ENCODE results near the gene SLAMF9. TPM values are rescaled to one million over a fixed set of nuclear protein-coding genes. Genes with fewer than 3 reads are reported as not detected.

SLAMF9 gene
- total and polyA plus RNA-seq, 4 donors = 0.25 to 0.68 (median 0.64) TPM; not detected in 1

DNA sequence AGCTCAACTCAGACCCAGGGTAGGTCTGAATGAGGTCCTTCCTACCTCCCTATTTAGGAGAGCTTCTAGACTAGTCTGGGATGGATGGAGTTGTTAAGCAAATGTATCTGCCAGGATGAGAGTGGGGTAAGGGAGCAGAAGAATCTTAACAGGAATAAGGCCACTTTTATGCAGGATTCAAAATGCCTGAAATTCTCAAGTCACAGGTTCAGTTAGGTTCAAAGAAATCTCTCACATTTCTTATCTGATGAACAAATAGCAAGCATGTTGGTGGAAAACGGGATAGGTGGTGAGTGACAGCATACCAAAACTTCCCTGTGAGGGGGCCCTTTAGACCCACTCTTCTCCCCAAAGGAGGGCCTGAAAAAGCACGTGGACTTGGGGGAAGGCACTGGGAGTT is 3.0 kb downstream of the SLAMF9 start:
- H3K27me3 ChIP-seq (ENCODE audit: control insufficient read depth in 4 of 4, insufficient read depth in 4 of 4, low read length in 3 of 4) = no peaks in the 10 kb centered on the region
- WGBS = 80% methylated on average over 2 of the region's 2 CpGs
- no peak overlapping the region for H3K9ac ChIP-seq (ENCODE audit: low read depth in 1 of 2, low read length in 2 of 2)
- no peaks in the 10 kb centered on the region for H3K9me3 ChIP-seq (ENCODE audit: control insufficient read depth in 4 of 4, low read length in 3 of 4)
- TF ChIP-seq EGR1 (IDR thresholded peaks at IDR 0.05; ENCODE audit: low read depth in 2 of 2) (no peak), TAF1 (conservative IDR thresholded peaks at IDR 0.05) (no peak), RXRA (IDR thresholded peaks at IDR 0.05) (no peak), JUND (IDR thresholded peaks at IDR 0.05) (no peak), FOXA2 (IDR thresholded peaks at IDR 0.05) (no peak), SP1 (IDR thresholded peaks at IDR 0.05) (no peak), RAD21 (IDR thresholded peaks at IDR 0.05) (no peak), FOXA1 (IDR thresholded peaks at IDR 0.05) (no peak), YY1 (IDR thresholded peaks at IDR 0.05) (no peak), HNF4G (IDR thresholded peaks at IDR 0.05) (no peak), GABPA (IDR thresholded peaks at IDR 0.05 in 1 of 2, conservative IDR thresholded peaks at IDR 0.05 in 1 of 2) (no peak)
- TF ChIP-seq, protein P1, sequence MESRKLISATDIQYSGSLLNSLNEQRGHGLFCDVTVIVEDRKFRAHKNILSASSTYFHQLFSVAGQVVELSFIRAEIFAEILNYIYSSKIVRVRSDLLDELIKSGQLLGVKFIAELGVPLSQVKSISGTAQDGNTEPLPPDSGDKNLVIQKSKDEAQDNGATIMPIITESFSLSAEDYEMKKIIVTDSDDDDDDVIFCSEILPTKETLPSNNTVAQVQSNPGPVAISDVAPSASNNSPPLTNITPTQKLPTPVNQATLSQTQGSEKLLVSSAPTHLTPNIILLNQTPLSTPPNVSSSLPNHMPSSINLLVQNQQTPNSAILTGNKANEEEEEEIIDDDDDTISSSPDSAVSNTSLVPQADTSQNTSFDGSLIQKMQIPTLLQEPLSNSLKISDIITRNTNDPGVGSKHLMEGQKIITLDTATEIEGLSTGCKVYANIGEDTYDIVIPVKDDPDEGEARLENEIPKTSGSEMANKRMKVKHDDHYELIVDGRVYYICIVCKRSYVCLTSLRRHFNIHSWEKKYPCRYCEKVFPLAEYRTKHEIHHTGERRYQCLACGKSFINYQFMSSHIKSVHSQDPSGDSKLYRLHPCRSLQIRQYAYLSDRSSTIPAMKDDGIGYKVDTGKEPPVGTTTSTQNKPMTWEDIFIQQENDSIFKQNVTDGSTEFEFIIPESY (IDR thresholded peaks at IDR 0.05) = no peak
- TF ChIP-seq, protein P2, sequence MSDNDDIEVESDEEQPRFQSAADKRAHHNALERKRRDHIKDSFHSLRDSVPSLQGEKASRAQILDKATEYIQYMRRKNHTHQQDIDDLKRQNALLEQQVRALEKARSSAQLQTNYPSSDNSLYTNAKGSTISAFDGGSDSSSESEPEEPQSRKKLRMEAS (IDR thresholded peaks at IDR 0.05) = no peak
- H3K36me3 ChIP-seq (ENCODE audit: control insufficient read depth in 4 of 4, insufficient read depth in 3 of 4, low read depth in 1 of 4, low read length in 3 of 4) = no peaks in the 10 kb centered on the region
- H3K27ac ChIP-seq (ENCODE audit: low read depth in 1 of 2, low read length in 2 of 2) = no peak overlapping the region
- no peak for DNase-seq (ENCODE audit: low spot score)
- no peak overlapping the region for H3K4me3 ChIP-seq (ENCODE audit: low read depth in 1 of 3, low read length in 3 of 3)
- H3K4me1 ChIP-seq (ENCODE audit: control insufficient read depth in 4 of 4, insufficient read depth in 4 of 4, low read length in 3 of 4) = peaks cover 0 to 6% (median under 1%) of the 10 kb centered on the region in 4 donors

DNA sequence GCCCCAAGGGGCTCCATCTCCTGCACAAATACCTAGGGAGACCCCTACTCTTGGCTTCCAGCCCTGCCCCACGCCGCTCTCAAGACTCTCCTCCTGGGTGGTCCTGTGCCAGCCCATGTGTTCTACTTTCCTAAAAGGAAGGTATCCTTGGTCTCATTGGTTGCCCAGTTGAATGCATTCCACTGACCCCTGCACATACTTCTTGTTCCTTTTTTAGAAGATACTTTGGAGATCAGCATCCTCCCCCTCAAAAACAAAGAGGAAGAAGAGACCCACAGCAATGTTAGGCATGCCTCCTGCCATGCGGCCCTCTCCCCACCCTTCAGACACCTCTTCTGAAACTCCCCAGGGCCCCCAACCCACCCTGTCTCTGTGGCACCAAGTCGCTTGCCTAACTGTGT is 4.1 kb downstream of the SLAMF9 start:
- Histone ChIP-seq H3K27ac (ENCODE audit: low read depth in 1 of 2, low read length in 2 of 2) (no peak overlapping the region), H3K4me3 (ENCODE audit: low read depth in 1 of 3, low read length in 3 of 3) (no peak overlapping the region), H3K9me3 (ENCODE audit: control insufficient read depth in 4 of 4, low read length in 3 of 4) (no peaks in the 10 kb centered on the region), H3K36me3 (ENCODE audit: control insufficient read depth in 4 of 4, insufficient read depth in 3 of 4, low read depth in 1 of 4, low read length in 3 of 4) (no peaks in the 10 kb centered on the region), H3K9ac (ENCODE audit: low read depth in 1 of 2, low read length in 2 of 2) (no peak overlapping the region), H3K27me3 (ENCODE audit: control insufficient read depth in 4 of 4, insufficient read depth in 4 of 4, low read length in 3 of 4) (no peaks in the 10 kb centered on the region), H3K4me1 (ENCODE audit: control insufficient read depth in 4 of 4, insufficient read depth in 4 of 4, low read length in 3 of 4) (peaks cover 0 to 16% (median 8%) of the 10 kb centered on the region in 4 donors)
- DNase-seq (ENCODE audit: low spot score) = no peak
- TF ChIP-seq, protein P2 (IDR thresholded peaks at IDR 0.05) = no peak
- TF ChIP-seq, protein P1 (IDR thresholded peaks at IDR 0.05) = no peak
- no peak for TF ChIP-seq RAD21 (IDR thresholded peaks at IDR 0.05)
- no peak for TF ChIP-seq JUND (IDR thresholded peaks at IDR 0.05)
- no peak for TF ChIP-seq TAF1 (conservative IDR thresholded peaks at IDR 0.05)
- TF ChIP-seq FOXA1 (IDR thresholded peaks at IDR 0.05) = no peak
- TF ChIP-seq FOXA2 (IDR thresholded peaks at IDR 0.05) = no peak
- no peak for TF ChIP-seq YY1 (IDR thresholded peaks at IDR 0.05)
- no peak for TF ChIP-seq EGR1 (IDR thresholded peaks at IDR 0.05; ENCODE audit: low read depth in 2 of 2)
- TF ChIP-seq GABPA (IDR thresholded peaks at IDR 0.05 in 1 of 2, conservative IDR thresholded peaks at IDR 0.05 in 1 of 2) = no peak
- TF ChIP-seq, protein P3, sequence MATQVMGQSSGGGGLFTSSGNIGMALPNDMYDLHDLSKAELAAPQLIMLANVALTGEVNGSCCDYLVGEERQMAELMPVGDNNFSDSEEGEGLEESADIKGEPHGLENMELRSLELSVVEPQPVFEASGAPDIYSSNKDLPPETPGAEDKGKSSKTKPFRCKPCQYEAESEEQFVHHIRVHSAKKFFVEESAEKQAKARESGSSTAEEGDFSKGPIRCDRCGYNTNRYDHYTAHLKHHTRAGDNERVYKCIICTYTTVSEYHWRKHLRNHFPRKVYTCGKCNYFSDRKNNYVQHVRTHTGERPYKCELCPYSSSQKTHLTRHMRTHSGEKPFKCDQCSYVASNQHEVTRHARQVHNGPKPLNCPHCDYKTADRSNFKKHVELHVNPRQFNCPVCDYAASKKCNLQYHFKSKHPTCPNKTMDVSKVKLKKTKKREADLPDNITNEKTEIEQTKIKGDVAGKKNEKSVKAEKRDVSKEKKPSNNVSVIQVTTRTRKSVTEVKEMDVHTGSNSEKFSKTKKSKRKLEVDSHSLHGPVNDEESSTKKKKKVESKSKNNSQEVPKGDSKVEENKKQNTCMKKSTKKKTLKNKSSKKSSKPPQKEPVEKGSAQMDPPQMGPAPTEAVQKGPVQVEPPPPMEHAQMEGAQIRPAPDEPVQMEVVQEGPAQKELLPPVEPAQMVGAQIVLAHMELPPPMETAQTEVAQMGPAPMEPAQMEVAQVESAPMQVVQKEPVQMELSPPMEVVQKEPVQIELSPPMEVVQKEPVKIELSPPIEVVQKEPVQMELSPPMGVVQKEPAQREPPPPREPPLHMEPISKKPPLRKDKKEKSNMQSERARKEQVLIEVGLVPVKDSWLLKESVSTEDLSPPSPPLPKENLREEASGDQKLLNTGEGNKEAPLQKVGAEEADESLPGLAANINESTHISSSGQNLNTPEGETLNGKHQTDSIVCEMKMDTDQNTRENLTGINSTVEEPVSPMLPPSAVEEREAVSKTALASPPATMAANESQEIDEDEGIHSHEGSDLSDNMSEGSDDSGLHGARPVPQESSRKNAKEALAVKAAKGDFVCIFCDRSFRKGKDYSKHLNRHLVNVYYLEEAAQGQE (IDR thresholded peaks at IDR 0.05) = no peak
- TF ChIP-seq SP1 (IDR thresholded peaks at IDR 0.05) = no peak
- TF ChIP-seq, protein P4, sequence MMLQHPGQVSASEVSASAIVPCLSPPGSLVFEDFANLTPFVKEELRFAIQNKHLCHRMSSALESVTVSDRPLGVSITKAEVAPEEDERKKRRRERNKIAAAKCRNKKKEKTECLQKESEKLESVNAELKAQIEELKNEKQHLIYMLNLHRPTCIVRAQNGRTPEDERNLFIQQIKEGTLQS (IDR thresholded peaks at IDR 0.05) = no peak
- no peak for TF ChIP-seq NR2F2 (IDR thresholded peaks at IDR 0.05)
- TF ChIP-seq RXRA (IDR thresholded peaks at IDR 0.05) = no peak
- TF ChIP-seq HNF4A (conservative IDR thresholded peaks at IDR 0.05) = no peak
- TF ChIP-seq HNF4G (IDR thresholded peaks at IDR 0.05) = no peak
- 93% methylated on average over 4 of the region's 4 CpGs for WGBS

All from liver (tissue), 9 donors.